Central memory CD4-positive, alpha-beta T cell (primary cell): ENCODE results near the gene ARF1.

Experiments
- DNase-seq: peaks from one replicate; pipeline ENCODE4 v3.0.0; 2022

ARF1 gene

DNA sequence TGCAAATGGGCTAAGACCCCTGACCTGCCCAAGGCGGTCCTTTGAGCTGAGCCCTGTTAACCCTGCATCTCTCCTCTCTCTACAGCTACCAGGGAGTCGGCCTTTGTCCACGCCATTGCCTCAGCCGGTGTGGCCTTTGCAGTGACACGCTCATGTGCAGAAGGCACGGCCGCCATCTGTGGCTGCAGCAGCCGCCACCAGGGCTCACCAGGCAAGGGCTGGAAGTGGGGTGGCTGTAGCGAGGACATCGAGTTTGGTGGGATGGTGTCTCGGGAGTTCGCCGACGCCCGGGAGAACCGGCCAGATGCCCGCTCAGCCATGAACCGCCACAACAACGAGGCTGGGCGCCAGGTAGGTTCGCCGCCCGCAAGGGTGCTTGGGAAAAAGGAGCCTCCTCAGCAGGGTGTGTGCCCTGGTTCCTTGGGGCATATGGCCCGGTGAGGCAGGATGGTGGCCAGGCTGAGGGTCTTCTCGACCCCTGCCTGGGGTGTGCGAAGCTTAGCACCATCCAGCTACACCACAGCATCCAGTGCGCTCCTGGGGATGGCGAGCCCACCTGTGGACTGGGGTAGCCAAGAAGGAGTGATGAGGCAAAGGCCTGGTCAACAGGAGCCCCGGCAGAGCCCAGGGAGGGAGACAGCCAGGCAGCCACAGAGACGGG is 31.8 kb upstream of the ARF1 start:
- DNase-seq = no peak

DNA sequence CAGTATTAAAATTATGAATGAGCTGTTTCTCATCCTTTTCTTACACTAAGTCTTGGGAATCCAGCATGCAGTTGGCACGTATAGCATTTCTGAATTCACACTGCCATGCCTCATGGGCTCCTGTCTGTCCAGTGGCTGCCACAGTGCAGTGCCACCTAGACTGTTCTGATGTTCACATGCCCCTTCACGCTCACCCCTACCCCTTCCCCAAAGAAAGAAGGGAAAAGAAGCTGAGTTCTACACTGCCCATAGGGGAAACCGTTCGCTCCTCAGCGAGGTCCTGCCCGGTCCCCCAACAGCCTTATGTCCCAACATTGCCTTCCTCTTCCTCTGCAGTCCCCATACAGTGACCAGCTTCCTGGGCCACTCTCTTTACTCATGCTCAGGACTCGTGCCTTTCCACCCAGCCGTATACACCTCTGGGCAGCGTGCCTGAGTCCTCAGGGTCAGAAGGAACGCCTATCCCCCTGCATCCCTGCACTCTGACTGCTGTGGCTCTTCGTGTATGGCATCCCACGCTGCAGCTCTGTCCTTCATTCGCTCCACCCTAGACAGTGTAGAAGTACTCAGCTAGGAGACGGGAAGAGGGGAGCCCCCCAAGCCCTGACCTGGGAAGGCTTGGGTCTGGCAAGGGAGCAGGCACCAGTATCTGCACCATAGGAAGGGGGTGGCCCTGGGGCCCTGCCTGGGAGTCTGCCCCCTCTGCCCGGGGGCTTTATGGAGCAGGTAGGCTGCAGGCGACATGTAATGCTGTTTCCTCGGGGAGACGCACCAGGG is 24.1 kb upstream of the ARF1 start:
- DNase-seq = no peak

DNA sequence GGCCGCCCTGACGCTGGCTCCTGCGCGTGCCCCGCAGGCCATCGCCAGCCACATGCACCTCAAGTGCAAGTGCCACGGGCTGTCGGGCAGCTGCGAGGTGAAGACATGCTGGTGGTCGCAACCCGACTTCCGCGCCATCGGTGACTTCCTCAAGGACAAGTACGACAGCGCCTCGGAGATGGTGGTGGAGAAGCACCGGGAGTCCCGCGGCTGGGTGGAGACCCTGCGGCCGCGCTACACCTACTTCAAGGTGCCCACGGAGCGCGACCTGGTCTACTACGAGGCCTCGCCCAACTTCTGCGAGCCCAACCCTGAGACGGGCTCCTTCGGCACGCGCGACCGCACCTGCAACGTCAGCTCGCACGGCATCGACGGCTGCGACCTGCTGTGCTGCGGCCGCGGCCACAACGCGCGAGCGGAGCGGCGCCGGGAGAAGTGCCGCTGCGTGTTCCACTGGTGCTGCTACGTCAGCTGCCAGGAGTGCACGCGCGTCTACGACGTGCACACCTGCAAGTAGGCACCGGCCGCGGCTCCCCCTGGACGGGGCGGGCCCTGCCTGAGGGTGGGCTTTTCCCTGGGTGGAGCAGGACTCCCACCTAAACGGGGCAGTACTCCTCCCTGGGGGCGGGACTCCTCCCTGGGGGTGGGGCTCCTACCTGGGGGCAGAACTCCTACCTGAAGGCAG is 23.4 kb upstream of the ARF1 start:
- DNase-seq = peak; percentile 82

DNA sequence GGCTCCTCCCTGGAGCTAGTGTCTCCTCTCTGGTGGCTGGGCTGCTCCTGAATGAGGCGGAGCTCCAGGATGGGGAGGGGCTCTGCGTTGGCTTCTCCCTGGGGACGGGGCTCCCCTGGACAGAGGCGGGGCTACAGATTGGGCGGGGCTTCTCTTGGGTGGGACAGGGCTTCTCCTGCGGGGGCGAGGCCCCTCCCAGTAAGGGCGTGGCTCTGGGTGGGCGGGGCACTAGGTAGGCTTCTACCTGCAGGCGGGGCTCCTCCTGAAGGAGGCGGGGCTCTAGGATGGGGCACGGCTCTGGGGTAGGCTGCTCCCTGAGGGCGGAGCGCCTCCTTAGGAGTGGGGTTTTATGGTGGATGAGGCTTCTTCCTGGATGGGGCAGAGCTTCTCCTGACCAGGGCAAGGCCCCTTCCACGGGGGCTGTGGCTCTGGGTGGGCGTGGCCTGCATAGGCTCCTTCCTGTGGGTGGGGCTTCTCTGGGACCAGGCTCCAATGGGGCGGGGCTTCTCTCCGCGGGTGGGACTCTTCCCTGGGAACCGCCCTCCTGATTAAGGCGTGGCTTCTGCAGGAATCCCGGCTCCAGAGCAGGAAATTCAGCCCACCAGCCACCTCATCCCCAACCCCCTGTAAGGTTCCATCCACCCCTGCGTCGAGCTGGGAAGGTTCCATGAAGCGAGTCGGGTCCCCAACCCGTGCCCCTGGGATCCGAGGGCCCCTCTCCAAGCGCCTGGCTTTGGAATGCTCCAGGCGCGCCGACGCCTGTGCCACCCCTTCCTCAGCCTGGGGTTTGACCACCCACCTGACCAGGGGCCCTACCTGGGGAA is 22.7 kb upstream of the ARF1 start:
- peak; percentile 64 for DNase-seq

DNA sequence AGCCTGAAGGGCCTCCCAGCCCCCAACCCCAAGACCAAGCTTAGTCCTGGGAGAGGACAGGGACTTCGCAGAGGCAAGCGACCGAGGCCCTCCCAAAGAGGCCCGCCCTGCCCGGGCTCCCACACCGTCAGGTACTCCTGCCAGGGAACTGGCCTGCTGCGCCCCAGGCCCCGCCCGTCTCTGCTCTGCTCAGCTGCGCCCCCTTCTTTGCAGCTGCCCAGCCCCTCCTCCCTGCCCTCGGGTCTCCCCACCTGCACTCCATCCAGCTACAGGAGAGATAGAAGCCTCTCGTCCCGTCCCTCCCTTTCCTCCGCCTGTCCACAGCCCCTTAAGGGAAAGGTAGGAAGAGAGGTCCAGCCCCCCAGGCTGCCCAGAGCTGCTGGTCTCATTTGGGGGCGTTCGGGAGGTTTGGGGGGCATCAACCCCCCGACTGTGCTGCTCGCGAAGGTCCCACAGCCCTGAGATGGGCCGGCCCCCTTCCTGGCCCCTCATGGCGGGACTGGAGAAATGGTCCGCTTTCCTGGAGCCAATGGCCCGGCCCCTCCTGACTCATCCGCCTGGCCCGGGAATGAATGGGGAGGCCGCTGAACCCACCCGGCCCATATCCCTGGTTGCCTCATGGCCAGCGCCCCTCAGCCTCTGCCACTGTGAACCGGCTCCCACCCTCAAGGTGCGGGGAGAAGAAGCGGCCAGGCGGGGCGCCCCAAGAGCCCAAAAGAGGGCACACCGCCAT is 21.9 kb upstream of the ARF1 start:
- no peak for DNase-seq

DNA sequence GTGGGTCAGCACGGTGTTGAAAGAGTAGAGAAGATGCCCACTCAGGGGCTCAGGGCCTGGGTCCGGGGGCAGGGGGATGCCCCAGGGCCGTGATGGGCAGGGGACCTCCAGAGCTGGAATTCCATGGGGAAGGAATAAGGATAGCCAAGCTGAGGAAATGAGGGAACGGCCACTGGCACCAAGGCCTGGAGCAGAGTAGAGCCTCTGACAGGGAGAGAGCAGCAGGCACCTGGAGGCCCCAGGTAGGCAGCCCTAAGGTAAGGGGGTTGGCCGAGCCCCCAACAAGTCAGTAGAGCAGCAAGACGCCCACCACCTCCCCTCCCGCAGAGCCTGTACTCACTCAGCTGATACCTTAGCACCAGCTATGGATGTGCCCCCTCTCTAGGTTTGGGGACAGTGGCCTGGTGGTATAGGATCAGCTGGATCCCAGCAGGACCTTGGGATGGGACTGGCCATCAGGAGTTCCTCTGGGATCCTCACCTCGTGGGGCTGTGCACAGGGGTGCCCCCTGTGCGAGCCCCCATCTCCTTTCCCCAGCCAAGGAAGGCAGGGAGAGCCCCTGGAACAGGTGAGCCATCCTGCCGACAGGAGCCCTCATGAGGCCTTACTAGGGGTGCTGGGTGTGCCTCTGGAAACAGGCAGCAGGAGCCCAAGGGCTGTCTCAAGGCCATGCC is 21.0 kb upstream of the ARF1 start:
- no peak for DNase-seq

DNA sequence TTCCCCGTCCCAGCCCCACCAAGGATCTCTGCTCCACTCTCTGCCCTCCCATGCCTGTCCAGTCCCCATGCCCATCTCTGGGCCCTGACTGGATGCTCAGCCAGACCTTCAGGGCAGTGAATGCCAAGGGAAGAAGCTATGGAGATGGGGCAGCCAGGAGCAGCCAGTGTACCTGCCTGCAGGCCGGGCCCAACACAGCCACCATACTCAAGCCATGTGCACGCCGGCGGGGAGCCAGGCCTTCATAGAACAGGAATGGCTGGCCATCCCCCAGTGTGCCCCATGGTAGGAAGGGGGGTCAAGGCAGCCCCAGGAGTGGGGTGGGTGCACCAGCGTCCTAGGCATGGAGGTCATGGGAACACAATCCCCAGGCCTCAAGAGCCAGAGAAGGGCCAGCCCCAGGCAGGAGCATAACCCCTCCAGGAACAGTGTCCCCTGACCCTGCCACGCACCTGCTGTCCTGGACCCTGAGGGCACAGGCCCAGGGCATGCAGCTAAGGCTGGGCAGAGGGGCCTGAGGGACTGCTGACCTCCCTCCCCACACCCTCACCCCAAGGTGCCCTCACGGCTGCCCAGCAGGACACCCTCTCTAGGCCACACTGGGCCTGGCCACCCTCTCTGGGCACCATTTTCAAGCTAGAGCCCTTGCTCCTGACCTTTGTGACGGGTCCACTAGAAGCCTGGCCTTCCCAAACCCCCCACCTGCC is 20.3 kb upstream of the ARF1 start:
- no peak for DNase-seq

DNA sequence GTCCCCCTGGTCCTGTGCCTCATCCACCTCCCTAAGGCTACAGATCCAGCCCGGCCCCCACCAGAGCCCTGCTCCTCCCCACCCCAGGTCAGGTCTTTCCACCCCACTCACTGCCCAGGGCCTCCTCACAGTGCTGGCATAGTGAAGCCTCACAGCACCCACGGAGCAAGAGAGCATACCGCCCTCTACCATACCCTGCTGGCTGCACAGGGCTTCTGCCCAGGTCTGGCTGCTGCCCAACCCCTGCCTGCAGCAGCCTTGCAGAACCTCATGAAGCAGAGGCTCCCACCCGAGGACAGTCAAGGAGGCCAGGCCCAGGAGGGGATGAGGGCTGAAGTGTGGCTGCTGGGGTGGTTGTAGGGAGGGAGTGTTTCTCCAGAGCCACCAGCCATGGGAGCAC is 19.7 kb upstream of the ARF1 start:
- DNase-seq = no peak

DNA sequence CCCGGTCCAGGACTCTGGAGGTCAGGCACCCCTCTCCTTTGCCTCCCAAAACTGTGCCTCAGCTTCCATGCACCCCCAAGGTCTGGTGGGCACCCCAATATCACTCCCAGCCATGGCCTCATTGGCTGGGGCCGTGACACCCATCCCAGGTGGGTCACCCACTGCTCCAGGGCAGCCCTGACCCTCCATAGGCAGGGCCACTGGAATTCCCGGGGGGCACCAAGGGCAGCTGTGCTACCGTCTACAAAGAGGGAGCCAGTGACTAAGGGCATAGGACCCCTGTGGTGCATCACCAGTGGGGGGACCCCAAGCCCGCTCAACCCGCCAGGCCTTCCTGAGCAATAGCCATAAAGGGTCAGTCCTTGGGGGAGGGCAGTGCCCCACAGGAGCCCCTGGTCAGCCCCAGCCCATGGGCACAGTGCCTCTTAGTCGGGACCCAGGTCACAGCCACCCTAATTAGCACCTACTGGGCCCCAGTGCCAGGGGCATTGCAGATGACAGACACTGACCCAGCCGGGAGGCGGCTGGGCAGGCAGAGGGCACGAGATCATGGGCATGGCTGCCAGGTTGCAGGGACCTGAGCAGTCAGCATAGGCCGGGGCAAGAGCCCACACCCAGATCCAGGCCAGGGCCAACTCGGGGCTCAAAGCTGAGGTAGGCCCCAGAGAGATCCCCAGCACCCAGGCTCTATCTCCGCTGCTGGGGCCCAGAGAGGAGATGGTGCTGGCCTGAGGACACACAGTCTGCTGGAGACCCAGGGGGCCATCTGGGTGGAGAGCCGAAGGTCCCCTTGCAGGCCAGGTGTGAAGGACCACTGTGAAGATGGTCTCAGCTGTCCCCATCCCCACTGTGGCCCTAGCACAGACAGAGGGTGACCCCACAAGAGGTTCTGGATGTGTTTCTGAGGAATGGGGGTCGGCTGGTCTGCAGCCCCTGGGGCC is 19.0 kb upstream of the ARF1 start:
- no peak for DNase-seq

DNA sequence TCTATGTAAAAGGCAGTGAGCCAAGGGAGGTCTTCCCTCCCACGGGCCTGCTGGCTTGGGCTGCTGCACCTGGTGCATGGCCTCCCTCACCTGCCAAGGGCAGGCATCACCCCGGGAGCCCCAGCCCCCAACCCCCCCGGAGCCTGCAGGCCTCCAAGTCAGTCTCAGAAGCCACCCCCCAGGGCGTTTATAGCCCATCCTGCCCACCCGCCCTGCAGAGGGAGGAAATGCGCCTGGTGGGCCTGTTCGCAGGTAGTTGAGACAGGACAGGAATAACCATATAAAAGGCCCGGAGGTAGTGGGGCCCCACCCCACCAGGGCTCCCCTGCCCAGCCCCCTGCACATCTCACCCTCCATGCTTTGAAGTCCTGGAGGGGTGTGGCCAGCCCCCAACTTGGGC is 18.2 kb upstream of the ARF1 start:
- DNase-seq = no peak

DNA sequence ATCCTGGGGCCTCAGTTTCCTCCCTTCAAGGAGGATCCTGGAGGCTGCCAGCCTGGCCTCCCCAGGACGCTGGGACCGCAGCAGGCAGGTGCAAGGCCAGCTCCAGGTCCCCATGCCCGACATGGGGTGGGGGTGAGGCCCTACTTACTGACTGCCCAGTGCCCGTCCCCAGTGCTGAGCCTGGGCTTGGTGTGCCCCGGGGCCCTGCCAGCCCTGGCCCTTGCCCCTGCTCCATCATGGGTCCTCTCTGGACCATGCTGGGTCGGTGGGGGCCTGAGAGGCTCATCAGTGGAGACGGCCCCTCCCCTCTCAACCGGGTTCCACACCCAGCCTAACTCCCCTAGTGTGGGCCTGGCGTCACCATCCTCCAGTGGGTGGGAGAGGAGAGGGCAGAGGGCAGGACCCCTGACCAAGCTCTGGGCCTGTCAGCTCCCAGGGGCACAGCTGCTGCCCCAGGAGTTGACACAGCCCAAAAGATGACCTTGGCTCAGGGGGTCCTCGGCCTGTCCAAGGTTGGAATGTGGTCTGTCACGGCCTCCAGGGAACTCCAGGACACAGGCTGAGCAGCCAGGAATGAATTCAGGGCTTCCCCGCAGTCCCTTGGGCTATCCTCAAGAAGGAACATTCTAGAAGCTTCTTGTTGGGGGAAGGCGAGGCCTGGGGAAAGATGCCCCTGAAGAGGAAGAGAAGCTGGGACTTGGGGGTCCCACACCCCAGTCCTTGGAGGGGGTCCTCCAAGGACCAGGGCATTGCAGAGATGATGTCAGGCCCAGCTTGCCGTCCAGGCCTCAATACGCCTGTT is 17.6 kb upstream of the ARF1 start:
- DNase-seq = no peak

DNA sequence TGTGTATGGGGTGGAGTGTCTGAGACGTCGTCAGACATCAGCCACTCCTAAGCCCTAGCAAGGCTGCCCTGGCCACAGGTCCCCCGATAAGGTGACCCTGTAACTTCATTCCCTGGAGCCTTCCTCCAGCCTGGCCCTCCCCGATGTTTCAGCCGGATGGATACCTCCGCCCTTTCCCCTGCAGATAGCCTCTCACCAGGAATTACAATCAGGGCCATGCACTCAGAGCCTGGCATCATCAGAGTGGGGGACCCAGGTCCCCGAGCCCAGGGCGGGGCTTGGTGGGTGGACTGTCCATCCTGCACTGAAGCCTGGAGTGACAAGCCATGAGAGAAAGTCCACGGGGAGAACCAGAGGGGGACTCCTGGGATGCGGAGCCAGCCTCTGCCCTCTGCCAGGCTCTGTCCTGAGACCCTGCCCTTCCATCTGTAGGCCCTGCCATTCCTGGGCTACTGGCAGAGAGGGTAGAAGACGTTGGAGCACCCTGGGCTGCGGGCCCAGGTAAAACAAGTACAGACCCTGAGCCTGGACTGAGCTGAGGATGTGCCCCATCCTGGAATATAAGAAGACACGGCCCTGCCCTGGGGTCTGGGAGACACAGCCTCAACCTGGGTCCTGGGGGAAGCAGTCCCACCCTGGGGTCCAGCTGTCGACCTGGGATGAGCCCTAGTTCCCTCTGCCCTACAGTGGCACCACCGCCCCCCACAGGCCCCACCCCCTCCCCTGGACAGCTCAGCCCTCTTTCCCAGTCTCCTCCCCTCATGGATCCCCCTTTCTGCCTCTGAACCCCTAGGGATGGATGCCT is 16.8 kb upstream of the ARF1 start:
- no peak for DNase-seq

DNA sequence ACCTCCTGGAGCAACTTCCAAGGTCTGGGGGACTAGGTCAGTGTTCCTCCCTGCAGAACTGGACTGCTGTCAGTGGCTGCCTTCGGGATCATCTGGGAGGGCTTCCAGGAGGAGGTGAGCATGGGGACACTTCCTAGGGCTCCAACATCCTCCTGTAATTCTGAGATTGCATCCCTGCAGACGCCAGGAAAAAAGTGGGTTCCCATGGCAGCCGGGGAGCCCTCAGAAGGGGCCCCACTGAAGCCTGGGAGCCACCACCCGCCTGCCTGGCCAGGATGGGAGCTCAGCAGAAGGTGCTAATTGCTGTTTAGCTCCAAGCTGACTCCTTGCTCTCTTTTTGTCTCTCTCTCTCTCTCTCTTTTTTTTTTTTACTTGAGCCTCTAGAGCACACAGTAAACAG is 16.1 kb upstream of the ARF1 start:
- no peak for DNase-seq

DNA sequence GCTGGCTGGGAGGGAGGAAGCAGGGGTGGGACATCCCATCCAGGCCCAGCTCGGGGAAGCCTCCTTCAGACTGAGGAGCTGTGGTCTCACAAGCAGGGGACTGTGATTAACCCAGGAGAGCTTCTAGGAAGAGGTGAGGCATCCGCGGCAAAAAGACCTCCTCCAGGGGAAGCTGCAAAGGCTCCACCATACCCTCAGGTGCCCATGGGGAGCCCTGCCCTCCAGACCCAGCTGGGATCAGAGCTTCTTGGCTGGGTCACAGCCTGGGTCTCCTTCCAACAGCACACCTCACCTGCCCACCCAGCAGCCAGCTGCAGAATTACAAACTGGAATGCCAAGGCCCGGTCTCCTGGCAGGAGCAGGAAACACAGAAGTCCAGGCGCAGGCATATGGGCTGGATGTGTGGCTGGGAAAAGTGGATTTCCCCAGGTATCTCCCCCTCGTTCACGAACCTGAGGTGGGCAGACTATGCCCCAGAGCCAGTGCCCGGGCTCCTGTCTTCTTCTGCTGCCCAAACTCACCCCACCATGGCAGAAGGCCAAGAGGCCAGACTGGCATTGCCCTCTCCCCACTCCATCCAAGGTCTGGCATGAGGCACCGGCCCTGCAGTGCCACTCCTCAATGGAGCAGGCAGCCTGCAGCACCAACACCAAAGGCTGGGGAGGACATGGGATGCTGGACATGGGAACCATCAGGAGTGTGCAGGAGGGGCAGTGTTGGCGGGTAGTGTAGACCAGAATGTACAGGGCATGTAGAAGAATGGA is 15.4 kb upstream of the ARF1 start:
- no peak for DNase-seq

DNA sequence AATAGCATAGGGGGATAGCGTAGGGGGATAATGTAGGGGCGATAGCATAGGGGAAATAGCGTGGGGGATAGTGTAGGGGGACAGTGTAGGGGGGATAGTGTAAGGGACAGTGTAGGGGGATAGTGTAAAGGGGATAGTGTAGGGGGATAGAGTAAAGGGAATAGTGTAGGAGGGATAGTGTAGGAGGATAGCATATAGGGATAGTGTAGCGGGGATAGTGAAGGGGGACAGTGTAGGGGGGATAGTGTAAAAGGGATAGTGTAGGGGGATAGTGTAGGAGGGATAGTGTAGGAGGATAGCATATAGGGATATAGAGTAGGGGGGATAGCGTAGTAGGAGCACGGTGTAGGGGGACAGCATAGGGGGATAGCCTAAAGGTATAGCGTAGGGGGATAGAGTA is 14.1 kb upstream of the ARF1 start:
- no peak for DNase-seq

DNA sequence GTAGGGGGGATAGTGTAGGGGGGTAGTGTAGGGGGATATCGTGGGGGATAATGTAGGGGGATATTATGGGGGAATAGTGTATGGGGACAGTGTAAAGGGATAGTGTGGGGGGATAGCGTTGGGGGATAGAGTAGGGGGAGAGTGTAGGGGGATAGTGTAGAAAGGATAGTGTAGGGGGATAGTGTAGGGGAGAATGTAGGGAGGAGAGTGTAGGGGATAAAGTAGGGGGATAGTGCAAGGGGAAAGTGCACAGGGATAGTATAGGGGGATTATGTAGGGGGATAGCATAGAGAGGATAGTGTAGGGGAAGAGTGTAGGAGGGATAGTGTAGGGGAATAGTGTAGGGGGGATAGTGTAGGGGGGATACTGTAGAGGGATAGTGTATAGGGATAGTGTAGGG is 12.3 kb upstream of the ARF1 start:
- no peak for DNase-seq

DNA sequence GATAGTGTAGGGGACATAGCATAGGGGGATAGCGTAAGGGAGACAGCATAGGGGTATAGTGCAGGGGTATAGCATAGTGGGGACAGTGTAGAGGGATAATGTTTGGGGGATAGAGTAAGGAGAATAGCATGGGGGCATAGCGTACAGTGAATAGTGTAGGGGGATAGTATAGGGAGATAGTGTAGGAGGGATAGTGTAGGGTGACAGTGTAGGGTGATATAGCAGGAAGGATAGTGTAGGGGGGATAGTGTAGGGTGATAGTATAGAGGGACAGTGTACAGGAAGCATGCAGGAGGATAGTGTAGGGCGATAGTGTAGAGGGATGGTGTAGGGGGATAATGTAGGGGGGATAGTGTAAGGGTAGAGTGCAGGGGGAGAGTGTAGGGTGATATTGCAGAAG is 11.7 kb upstream of the ARF1 start:
- no peak for DNase-seq
